ENCODE results near the gene ANAPC5. TPM values are rescaled to one million over a fixed set of nuclear protein-coding genes. Genes with fewer than 3 reads are reported as not detected.
"Not testable (repeated sequence)": the region's sequence is repeated elsewhere in the genome, so short reads cannot be mapped to it uniquely, and the experiment has no call there.

The ANAPC5 gene
- total RNA-seq, 1 donor from 2014 or later = 58.8 TPM

GRCh38 chr12:121282072-121282742, 70.0 kb downstream of the ANAPC5 start:
- H3K27me3 ChIP-seq = no peaks in the 10 kb centered on the region
- H3K36me3 ChIP-seq = no peaks in the 10 kb centered on the region
- peaks cover 0 to 8% of the 10 kb centered on the region in 2 donors for H3K4me1 ChIP-seq
- TF ChIP-seq, protein P1, sequence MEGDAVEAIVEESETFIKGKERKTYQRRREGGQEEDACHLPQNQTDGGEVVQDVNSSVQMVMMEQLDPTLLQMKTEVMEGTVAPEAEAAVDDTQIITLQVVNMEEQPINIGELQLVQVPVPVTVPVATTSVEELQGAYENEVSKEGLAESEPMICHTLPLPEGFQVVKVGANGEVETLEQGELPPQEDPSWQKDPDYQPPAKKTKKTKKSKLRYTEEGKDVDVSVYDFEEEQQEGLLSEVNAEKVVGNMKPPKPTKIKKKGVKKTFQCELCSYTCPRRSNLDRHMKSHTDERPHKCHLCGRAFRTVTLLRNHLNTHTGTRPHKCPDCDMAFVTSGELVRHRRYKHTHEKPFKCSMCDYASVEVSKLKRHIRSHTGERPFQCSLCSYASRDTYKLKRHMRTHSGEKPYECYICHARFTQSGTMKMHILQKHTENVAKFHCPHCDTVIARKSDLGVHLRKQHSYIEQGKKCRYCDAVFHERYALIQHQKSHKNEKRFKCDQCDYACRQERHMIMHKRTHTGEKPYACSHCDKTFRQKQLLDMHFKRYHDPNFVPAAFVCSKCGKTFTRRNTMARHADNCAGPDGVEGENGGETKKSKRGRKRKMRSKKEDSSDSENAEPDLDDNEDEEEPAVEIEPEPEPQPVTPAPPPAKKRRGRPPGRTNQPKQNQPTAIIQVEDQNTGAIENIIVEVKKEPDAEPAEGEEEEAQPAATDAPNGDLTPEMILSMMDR (IDR thresholded peaks at IDR 0.05) = no peak
- no peak for DNase-seq (ENCODE audit: low spot score in 2 of 2)
- H3K9me3 ChIP-seq = no peaks in the 10 kb centered on the region
- H3K27ac ChIP-seq = peak overlapping the region; percentile 42 to 52
- H3K4me3 ChIP-seq = no peak overlapping the region
- intact Hi-C loops (cut with DNase I) = no loop called here

DNA sequence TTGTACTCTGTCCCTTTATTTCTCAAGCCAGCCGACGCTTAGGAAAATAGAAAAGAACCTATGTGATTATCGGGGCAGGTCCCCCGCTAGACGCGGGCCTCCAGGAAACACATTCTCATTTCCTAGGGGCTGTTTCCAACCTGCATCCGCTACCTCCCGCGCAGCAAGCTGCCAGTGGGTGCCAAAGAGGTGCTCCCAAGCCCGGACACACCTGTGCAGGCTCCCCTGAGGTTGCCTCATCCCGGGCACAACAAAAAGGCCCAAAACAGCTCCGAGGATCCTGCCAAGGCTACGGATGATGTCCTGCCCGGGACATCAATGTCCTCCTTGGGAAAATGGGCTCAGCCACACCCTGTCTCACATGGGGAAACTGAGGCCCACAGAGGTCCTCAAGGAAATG, 71.1 kb downstream of the ANAPC5 start:
- H3K36me3 ChIP-seq; H3K4me3 ChIP-seq; H3K4me1 ChIP-seq; H3K27ac ChIP-seq; DNase-seq (ENCODE audit: low spot score in 2 of 2); H3K27me3 ChIP-seq; H3K9me3 ChIP-seq; intact Hi-C loops (cut with DNase I): not testable (repeated sequence)

- DNase-seq (ENCODE audit: low spot score in 2 of 2); H3K27ac ChIP-seq; H3K36me3 ChIP-seq; intact Hi-C loops (cut with DNase I); H3K4me3 ChIP-seq; H3K4me1 ChIP-seq; H3K27me3 ChIP-seq; H3K9me3 ChIP-seq: not testable (repeated sequence)
Observed at GRCh38 chr12:121280531-121280930, 71.7 kb downstream of the ANAPC5 start.

DNA sequence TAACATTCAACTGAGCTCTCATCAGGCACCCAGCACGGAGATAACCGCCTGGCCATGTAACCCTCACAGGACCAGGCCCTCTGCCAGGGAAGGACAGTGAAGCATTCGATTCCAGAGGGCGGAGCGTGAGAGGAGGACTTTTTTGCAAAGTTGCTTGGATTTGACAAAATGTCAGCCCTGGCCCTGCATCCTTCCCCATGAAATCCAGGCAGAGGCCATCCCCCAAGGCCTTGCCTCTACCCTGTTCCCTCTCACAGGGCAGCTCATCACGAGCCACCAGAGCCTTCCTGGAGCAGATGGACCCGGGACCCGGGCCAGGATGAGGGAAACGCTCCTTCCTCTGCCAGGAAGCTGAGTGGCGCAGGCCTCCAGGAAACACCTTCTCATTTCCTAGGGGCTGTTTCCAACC, 72.7 kb downstream of the ANAPC5 start:
- TF ChIP-seq, protein P1 (IDR thresholded peaks at IDR 0.05) = no peak
- intact Hi-C loops (cut with DNase I) = no loop called here
- DNase-seq (ENCODE audit: low spot score in 2 of 2) = no peak
- no peaks in the 10 kb centered on the region for H3K9me3 ChIP-seq
- peaks cover 0 to under 1% of the 10 kb centered on the region in 2 donors for H3K4me1 ChIP-seq
- no peak overlapping the region for H3K27ac ChIP-seq
- H3K4me3 ChIP-seq = no peak overlapping the region
- peaks cover 1% of the 10 kb centered on the region in 2 donors for H3K36me3 ChIP-seq
- H3K27me3 ChIP-seq = no peaks in the 10 kb centered on the region

DNA sequence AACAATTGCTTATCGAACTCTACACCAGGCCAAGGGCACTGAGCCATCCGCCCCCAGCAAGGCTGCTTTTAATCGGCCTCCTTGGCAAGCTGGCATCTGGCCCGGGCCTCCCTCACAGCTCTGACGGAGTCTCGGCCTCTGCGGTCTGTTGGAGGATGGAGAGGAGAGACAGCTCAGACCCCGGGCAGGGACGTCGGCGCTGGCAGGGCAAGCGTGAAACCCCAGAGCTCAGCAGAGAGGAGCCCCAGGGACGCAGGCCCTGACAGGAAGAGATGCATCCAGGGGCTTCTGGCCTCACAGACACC, 73.2 kb downstream of the ANAPC5 start:
- DNase-seq (ENCODE audit: low spot score in 2 of 2) = no peak
- Histone ChIP-seq H3K4me3 (no peak overlapping the region), H3K36me3 (peaks cover 6% of the 10 kb centered on the region in 2 donors), H3K4me1 (no peaks in the 10 kb centered on the region), H3K27me3 (no peaks in the 10 kb centered on the region), H3K27ac (no peak overlapping the region), H3K9me3 (no peaks in the 10 kb centered on the region)
- intact Hi-C loops (cut with DNase I) = no loop called here
- TF ChIP-seq, protein P1 (IDR thresholded peaks at IDR 0.05) = no peak

GRCh38 chr12:121278169-121279070, 73.8 kb downstream of the ANAPC5 start:
- Histone ChIP-seq H3K36me3 (peaks cover 12% of the 10 kb centered on the region in 2 donors), H3K4me1 (no peaks in the 10 kb centered on the region), H3K27ac (no peak overlapping the region), H3K9me3 (no peaks in the 10 kb centered on the region), H3K4me3 (no peak overlapping the region), H3K27me3 (no peaks in the 10 kb centered on the region)
- intact Hi-C loops (cut with DNase I) = no loop called here
- TF ChIP-seq, protein P1 (IDR thresholded peaks at IDR 0.05) = no peak
- DNase-seq (ENCODE audit: low spot score in 2 of 2) = no peak
